GM12878 (cell line): ENCODE results near the gene CACNA1D. TPM values are rescaled to one million over a fixed set of nuclear protein-coding genes. Genes with fewer than 3 reads are reported as not detected.

ENCODE experiments used
- ATAC-seq: fragments of 200-7000 bp; cut with Tn5 transposase; 3 replicates; pipeline ENCODE4 v1.9.1; 2020; ENCODE audit warnings: mild to moderate bottlenecking, moderate library complexity
- BruUV-seq: library from RNA; stranded (reverse); fragments of 400-500 nt; replicated peaks from 2 replicates; lab custom pipeline; 2021; lab: Mats Ljungman, UMichigan
- CTCF ChIA-PET: fragments of 300-600 bp; sonication (Branson Sonifier 250); formaldehyde crosslinking; extraction: SDS; loops from one replicate; lab custom pipeline; 2021; ENCODE audit warnings: inconsistent platforms; lab: Yijun Ruan, JAX
- POLR2A ChIA-PET: fragments of 350-600 bp; formaldehyde crosslinking; extraction: SDS; loops from one replicate; lab custom pipeline; 2021; ENCODE audit warnings: inconsistent platforms; lab: Charles Lee
- RAD21 ChIA-PET: fragments of 300-600 bp; sonication (Branson Sonifier 250); formaldehyde crosslinking; loops from one replicate; lab custom pipeline; 2023; ENCODE audit warnings: antibody characterized with exemption; ENCODE audit not compliant: unreplicated experiment; lab: Charles Lee
- SMC1A ChIA-PET: fragments of 300-600 bp; sonication (Branson Sonifier 250); formaldehyde crosslinking; loops from one replicate; lab custom pipeline; 2023; ENCODE audit not compliant: unreplicated experiment, uncharacterized antibody; lab: Charles Lee
- DNase-seq: peaks from one replicate; pipeline ENCODE4 v3.0.0-alpha.2; 2011; ENCODE audit warnings: low read depth, low spot score
- FAIRE-seq: peaks from 3 replicates; lab custom pipeline; 2011; peaks lifted over from hg19 to GRCh38; lab: Jason Lieb, UNC
- H2AFZ ChIP-seq: 2 replicates; pipeline ENCODE4 v1.6.0; 2011; ENCODE audit warnings: low read depth, low read length, control low read depth; ENCODE audit not compliant: control insufficient read depth
- H3K27ac ChIP-seq: 2 replicates; pipeline ENCODE4 v1.5.1; 2011; ENCODE audit warnings: control low read depth; ENCODE audit not compliant: control insufficient read depth, insufficient read depth
- H3K27me3 ChIP-seq, 2 experiments: replicated peaks in 1 of 2; 2 replicates each; pipeline versions ENCODE4 v1.6.0 to v1.6.1; 2011; ENCODE audit warnings: low read length in 1 of 2; ENCODE audit not compliant: control insufficient read depth in 2 of 2, insufficient read depth in 2 of 2
- H3K36me3 ChIP-seq, 2 experiments: 2 replicates each; pipeline ENCODE4 v1.5.1; 2011; ENCODE audit warnings: low read length in 1 of 2; ENCODE audit not compliant: control insufficient read depth in 2 of 2, insufficient read depth in 2 of 2
- H3K4me1 ChIP-seq: 2 replicates; pipeline ENCODE4 v1.6.1; 2011; ENCODE audit warnings: mild to moderate bottlenecking, low read length, moderate library complexity, mixed read lengths; ENCODE audit not compliant: control insufficient read depth, insufficient read depth
- H3K4me2 ChIP-seq: 2 replicates; pipeline ENCODE4 v1.6.0; 2011; ENCODE audit warnings: control low read depth; ENCODE audit not compliant: control insufficient read depth, insufficient read depth
- H3K4me3 ChIP-seq: fragments of 200-600 bp; sonication (generic); 2 replicates; pipeline ENCODE4 v1.5.1; 2016
- H3K79me2 ChIP-seq: 2 replicates; pipeline ENCODE4 v1.6.0; 2011; ENCODE audit warnings: low read length; ENCODE audit not compliant: control insufficient read depth, insufficient read depth
- H3K9ac ChIP-seq: 2 replicates; pipeline ENCODE4 v1.8.0; 2011; ENCODE audit warnings: low read length, control low read depth, mixed read lengths; ENCODE audit not compliant: control insufficient read depth, insufficient read depth
- H3K9me3 ChIP-seq: replicated peaks from 3 replicates; pipeline ENCODE4 v1.5.1; 2011; ENCODE audit warnings: mild to moderate bottlenecking, low read length; ENCODE audit not compliant: control insufficient read depth, insufficient read depth
- H4K20me1 ChIP-seq: 2 replicates; pipeline ENCODE4 v1.6.0; 2011; ENCODE audit not compliant: control insufficient read depth, insufficient read depth
- IKZF1 ChIP-seq: fragments of 450-650 bp; conservative IDR thresholded peaks from 2 replicates; pipeline ENCODE4 v1.6.1; 2017; ENCODE audit warnings: antibody characterized with exemption, mild to moderate bottlenecking
- IRF4 ChIP-seq: IDR thresholded peaks from 2 replicates; pipeline ENCODE4 v1.6.1; 2011; ENCODE audit warnings: low read depth, low read length
- KAT2A ChIP-seq: conservative IDR thresholded peaks from 2 replicates; pipeline ENCODE4 v1.6.1; 2011; ENCODE audit warnings: low read depth, low read length; ENCODE audit not compliant: control insufficient read depth
- NFIC ChIP-seq: IDR thresholded peaks from 2 replicates; pipeline ENCODE4 v1.6.1; 2012; ENCODE audit warnings: low read depth, mild to moderate bottlenecking, inconsistent platforms, low read length, moderate library complexity
- RBBP5 ChIP-seq: fragments of 200-600 bp; sonication (generic); conservative IDR thresholded peaks from 2 replicates; pipeline ENCODE4 v1.6.1; 2016
- SIX5 ChIP-seq: IDR thresholded peaks from 2 replicates; pipeline ENCODE4 v1.6.1; 2011; ENCODE audit warnings: mild to moderate bottlenecking, low read depth, low read length, moderate library complexity; ENCODE audit not compliant: severe bottlenecking
- ZNF622 ChIP-seq: fragments of 450-650 bp; IDR thresholded peaks from 2 replicates; pipeline ENCODE4 v1.6.1; 2017; ENCODE audit warnings: mild to moderate bottlenecking, inconsistent platforms
- WGBS: methylation state at CpG from one replicate; pipeline ENCODE4 v1.1.6; 2016; ENCODE audit warnings: low lambda C conversion rate; ENCODE audit not compliant: insufficient replicate concordance, insufficient coverage; ENCODE audit errors: missing lambda C conversion rate; 5-methylcytosine and 5-hydroxymethylcytosine counted together
- in situ Hi-C: fragments of 300-500 bp; cut with MboI; formaldehyde crosslinking; loops from 9 replicates; pipeline ENCODE4 v1.14.3; 2018; ENCODE audit warnings: mixed read lengths
- intact Hi-C: fragments of 100-400 bp; cut with micrococcal nuclease; formaldehyde crosslinking; loops from one replicate; pipeline ENCODE4 v1.14.2; 2022; ENCODE audit not compliant: unreplicated experiment
- polyA plus RNA-seq, 11 experiments: library from polyadenylated mRNA; depleted of rRNA in 4 of 11; unstranded in 6 of 11; stranded (reverse) in 5 of 11; fragments of >200 nt; fragmentation: Nextera tagmentation in 4 of 11; fragmentation: Illumina TruSeq in 1 of 11; extraction: Ambion mirVana in 4 of 11; extraction: Trizol in 1 of 11; gene quantifications; 1 replicate in 1 of 11; 2 replicates in 10 of 11; pipeline versions ENCODE4 v1.2.1 to v1.2.3, GENCODE V29; 2011 to 2016; ENCODE audit warnings: inconsistent platforms in 2 of 11, missing spikeins in 2 of 11, low read depth in 1 of 11
- total RNA-seq, 4 experiments: library from RNA; depleted of rRNA in 3 of 4; stranded (reverse); fragments of >200 nt in 3 of 4; fragmentation: Illumina TruSeq in 1 of 4; extraction: Trizol in 1 of 4; gene quantifications; 2 replicates each; pipeline versions ENCODE4 v1.2.1 to v1.2.3, GENCODE V29; 2013 to 2021
- TF ChIP-seq, protein P1 (sequence below): fragments of 450-650 bp; IDR thresholded peaks from 2 replicates; pipeline ENCODE4 v1.6.1; 2017; ENCODE audit warnings: antibody characterized with exemption, mild to moderate bottlenecking, moderate library complexity
- TF ChIP-seq, protein P2 (sequence below): fragments of 450-650 bp; IDR thresholded peaks from 2 replicates; pipeline ENCODE4 v1.6.1; 2017; ENCODE audit warnings: mild to moderate bottlenecking, moderate library complexity
- TF ChIP-seq, protein P3 (sequence below): fragments of 450-650 bp; IDR thresholded peaks from 2 replicates; pipeline ENCODE4 v1.6.1; 2017; ENCODE audit warnings: mild to moderate bottlenecking, moderate library complexity

CACNA1D gene
- total and polyA plus RNA-seq, 10 of the 15 experiments (the other 5 are each of a cell fraction or from before 2014, with no cell fraction given) = 0.21 to 24.4 (median 1.6) TPM

DNA sequence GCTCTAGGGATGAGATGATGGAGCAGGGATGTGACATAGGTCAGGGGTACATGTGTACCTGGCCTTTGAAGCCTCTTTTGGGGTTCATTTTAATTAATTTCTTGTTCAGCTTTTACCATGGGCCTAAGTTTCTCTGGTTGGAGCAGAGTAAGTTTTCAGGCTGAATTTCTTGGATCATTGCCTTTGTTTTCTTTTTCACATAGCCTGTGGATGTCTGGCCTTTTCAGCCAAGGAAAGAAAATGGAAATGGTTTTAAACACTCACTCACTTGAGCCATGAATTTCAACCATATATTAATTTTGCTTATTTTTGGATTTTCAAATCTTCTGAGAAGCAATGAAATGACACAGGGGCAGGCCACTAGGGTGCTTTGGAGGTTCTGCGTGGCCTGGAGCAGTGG, 30.2 kb downstream of the CACNA1D start:
- ATAC-seq (no peak), FAIRE-seq (no peak), DNase-seq (no peak)
- H3K9me3 ChIP-seq = no peaks in the 10 kb centered on the region
- intact Hi-C loops (no loop called here), in situ Hi-C loops (no loop called here)
- no peaks in the 10 kb centered on the region; a peak in 2 of 4 replicates for H3K27me3 ChIP-seq
- no TSS peak for BruUV-seq
- no peak overlapping the region for H3K4me3 ChIP-seq
- H4K20me1 ChIP-seq = no peaks in the 10 kb centered on the region
- no peak overlapping the region for H2AFZ ChIP-seq
- H3K79me2 ChIP-seq = no peaks in the 10 kb centered on the region
- ChIA-PET SMC1A (interaction anchor here (1.3 to 4.0 kb wide), 2 partner anchors 10 to 32 kb away, joined by 3 to 13 read pairs; no protein-coding TSS in a partner anchor), RAD21 (no interaction called here), CTCF (interaction anchor here (1.5 kb wide), 1 partner anchor 10 kb away, joined by 7 read pairs; no protein-coding TSS in a partner anchor), POLR2A (no interaction called here)
- H3K36me3 ChIP-seq = no peaks in the 10 kb centered on the region
- TF ChIP-seq RBBP5 = no peak
- TF ChIP-seq, protein P1, sequence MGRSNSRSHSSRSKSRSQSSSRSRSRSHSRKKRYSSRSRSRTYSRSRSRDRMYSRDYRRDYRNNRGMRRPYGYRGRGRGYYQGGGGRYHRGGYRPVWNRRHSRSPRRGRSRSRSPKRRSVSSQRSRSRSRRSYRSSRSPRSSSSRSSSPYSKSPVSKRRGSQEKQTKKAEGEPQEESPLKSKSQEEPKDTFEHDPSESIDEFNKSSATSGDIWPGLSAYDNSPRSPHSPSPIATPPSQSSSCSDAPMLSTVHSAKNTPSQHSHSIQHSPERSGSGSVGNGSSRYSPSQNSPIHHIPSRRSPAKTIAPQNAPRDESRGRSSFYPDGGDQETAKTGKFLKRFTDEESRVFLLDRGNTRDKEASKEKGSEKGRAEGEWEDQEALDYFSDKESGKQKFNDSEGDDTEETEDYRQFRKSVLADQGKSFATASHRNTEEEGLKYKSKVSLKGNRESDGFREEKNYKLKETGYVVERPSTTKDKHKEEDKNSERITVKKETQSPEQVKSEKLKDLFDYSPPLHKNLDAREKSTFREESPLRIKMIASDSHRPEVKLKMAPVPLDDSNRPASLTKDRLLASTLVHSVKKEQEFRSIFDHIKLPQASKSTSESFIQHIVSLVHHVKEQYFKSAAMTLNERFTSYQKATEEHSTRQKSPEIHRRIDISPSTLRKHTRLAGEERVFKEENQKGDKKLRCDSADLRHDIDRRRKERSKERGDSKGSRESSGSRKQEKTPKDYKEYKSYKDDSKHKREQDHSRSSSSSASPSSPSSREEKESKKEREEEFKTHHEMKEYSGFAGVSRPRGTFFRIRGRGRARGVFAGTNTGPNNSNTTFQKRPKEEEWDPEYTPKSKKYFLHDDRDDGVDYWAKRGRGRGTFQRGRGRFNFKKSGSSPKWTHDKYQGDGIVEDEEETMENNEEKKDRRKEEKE = no peak
- TF ChIP-seq SIX5 = no peak
- no peak for TF ChIP-seq IKZF1
- no peak for TF ChIP-seq ZNF622
- TF ChIP-seq NFIC = no peak
- no peak for TF ChIP-seq KAT2A
- TF ChIP-seq, protein P2, sequence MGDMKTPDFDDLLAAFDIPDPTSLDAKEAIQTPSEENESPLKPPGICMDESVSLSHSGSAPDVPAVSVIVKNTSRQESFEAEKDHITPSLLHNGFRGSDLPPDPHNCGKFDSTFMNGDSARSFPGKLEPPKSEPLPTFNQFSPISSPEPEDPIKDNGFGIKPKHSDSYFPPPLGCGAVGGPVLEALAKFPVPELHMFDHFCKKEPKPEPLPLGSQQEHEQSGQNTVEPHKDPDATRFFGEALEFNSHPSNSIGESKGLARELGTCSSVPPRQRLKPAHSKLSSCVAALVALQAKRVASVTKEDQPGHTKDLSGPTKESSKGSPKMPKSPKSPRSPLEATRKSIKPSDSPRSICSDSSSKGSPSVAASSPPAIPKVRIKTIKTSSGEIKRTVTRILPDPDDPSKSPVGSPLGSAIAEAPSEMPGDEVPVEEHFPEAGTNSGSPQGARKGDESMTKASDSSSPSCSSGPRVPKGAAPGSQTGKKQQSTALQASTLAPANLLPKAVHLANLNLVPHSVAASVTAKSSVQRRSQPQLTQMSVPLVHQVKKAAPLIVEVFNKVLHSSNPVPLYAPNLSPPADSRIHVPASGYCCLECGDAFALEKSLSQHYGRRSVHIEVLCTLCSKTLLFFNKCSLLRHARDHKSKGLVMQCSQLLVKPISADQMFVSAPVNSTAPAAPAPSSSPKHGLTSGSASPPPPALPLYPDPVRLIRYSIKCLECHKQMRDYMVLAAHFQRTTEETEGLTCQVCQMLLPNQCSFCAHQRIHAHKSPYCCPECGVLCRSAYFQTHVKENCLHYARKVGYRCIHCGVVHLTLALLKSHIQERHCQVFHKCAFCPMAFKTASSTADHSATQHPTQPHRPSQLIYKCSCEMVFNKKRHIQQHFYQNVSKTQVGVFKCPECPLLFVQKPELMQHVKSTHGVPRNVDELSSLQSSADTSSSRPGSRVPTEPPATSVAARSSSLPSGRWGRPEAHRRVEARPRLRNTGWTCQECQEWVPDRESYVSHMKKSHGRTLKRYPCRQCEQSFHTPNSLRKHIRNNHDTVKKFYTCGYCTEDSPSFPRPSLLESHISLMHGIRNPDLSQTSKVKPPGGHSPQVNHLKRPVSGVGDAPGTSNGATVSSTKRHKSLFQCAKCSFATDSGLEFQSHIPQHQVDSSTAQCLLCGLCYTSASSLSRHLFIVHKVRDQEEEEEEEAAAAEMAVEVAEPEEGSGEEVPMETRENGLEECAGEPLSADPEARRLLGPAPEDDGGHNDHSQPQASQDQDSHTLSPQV = no peak
- TF ChIP-seq IRF4 = no peak
- TF ChIP-seq, protein P3, sequence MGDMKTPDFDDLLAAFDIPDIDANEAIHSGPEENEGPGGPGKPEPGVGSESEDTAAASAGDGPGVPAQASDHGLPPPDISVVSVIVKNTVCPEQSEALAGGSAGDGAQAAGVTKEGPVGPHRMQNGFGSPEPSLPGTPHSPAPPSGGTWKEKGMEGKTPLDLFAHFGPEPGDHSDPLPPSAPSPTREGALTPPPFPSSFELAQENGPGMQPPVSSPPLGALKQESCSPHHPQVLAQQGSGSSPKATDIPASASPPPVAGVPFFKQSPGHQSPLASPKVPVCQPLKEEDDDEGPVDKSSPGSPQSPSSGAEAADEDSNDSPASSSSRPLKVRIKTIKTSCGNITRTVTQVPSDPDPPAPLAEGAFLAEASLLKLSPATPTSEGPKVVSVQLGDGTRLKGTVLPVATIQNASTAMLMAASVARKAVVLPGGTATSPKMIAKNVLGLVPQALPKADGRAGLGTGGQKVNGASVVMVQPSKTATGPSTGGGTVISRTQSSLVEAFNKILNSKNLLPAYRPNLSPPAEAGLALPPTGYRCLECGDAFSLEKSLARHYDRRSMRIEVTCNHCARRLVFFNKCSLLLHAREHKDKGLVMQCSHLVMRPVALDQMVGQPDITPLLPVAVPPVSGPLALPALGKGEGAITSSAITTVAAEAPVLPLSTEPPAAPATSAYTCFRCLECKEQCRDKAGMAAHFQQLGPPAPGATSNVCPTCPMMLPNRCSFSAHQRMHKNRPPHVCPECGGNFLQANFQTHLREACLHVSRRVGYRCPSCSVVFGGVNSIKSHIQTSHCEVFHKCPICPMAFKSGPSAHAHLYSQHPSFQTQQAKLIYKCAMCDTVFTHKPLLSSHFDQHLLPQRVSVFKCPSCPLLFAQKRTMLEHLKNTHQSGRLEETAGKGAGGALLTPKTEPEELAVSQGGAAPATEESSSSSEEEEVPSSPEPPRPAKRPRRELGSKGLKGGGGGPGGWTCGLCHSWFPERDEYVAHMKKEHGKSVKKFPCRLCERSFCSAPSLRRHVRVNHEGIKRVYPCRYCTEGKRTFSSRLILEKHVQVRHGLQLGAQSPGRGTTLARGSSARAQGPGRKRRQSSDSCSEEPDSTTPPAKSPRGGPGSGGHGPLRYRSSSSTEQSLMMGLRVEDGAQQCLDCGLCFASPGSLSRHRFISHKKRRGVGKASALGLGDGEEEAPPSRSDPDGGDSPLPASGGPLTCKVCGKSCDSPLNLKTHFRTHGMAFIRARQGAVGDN = no peak
- H3K27ac ChIP-seq = no peak overlapping the region
- no peak overlapping the region for H3K9ac ChIP-seq
- 0% methylated on average over 1 of the region's 1 CpG for WGBS
- no peak overlapping the region for H3K4me2 ChIP-seq
- H3K4me1 ChIP-seq = no peaks in the 10 kb centered on the region
